Astrocyte (in vitro differentiated cells and primary cell): Measurements from ENCODE around the gene RRP12. TPM values are rescaled to one million over a fixed set of nuclear protein-coding genes. Genes with fewer than 3 reads are reported as not detected.

Source experiments
- DNase-seq: peaks from one replicate; pipeline ENCODE4 v3.0.0-alpha.2; 2010; ENCODE audit warnings: low read depth
- FAIRE-seq: peaks from 2 replicates; lab custom pipeline; 2011; peaks lifted over from hg19 to GRCh38; lab: Jason Lieb, UNC
- H2AFZ ChIP-seq: 2 replicates; pipeline ENCODE4 v1.6.0; 2012; ENCODE audit warnings: low read depth, low read length, inconsistent platforms
- H3K27ac ChIP-seq: 2 replicates; pipeline ENCODE4 v1.5.1; 2011; ENCODE audit warnings: low read depth, low read length, inconsistent platforms
- H3K27me3 ChIP-seq: 2 replicates; pipeline ENCODE4 v1.6.0; 2011; ENCODE audit warnings: low read length, inconsistent platforms; ENCODE audit not compliant: insufficient read depth
- H3K36me3 ChIP-seq: 2 replicates; pipeline ENCODE4 v1.5.1; 2011; ENCODE audit warnings: low read length, inconsistent platforms; ENCODE audit not compliant: insufficient read depth
- H3K4me1 ChIP-seq: 2 replicates; pipeline ENCODE4 v1.5.1; 2011; ENCODE audit warnings: low read length, inconsistent platforms; ENCODE audit not compliant: insufficient read depth
- H3K4me2 ChIP-seq: 2 replicates; pipeline ENCODE4 v1.6.0; 2012; ENCODE audit warnings: low read length, inconsistent platforms
- H3K4me3 ChIP-seq: 2 replicates; pipeline ENCODE4 v1.5.1; 2011; ENCODE audit warnings: low read depth, mild to moderate bottlenecking, low read length, inconsistent platforms; ENCODE audit not compliant: insufficient read depth
- H3K79me2 ChIP-seq: 2 replicates; pipeline ENCODE4 v1.6.0; 2012; ENCODE audit warnings: mild to moderate bottlenecking, low read length, inconsistent platforms; ENCODE audit not compliant: insufficient read depth
- H3K9ac ChIP-seq: 2 replicates; pipeline ENCODE4 v1.6.0; 2012; ENCODE audit warnings: mild to moderate bottlenecking, low read length, inconsistent platforms
- H3K9me3 ChIP-seq: 2 replicates; pipeline ENCODE4 v1.5.1; 2012; ENCODE audit warnings: low read depth, mild to moderate bottlenecking, low read length, inconsistent platforms; ENCODE audit not compliant: insufficient read depth
- H4K20me1 ChIP-seq: 2 replicates; pipeline ENCODE4 v1.6.0; 2012; ENCODE audit warnings: low read length, inconsistent platforms; ENCODE audit not compliant: insufficient read depth
- H3K27ac Mint-ChIP-seq: one replicate; pipeline ENCODE4 v1.8.0; 2021; ENCODE audit warnings: mild to moderate bottlenecking, mixed read lengths; ENCODE audit not compliant: unreplicated experiment
- H3K27me3 Mint-ChIP-seq: one replicate; pipeline ENCODE4 v1.8.0; 2021; ENCODE audit warnings: low read depth, mixed read lengths; ENCODE audit not compliant: unreplicated experiment
- H3K36me3 Mint-ChIP-seq: one replicate; pipeline ENCODE4 v1.8.0; 2021; ENCODE audit warnings: low read depth, mixed read lengths; ENCODE audit not compliant: unreplicated experiment
- H3K4me1 Mint-ChIP-seq: one replicate; pipeline ENCODE4 v1.8.0; 2021; ENCODE audit warnings: low read depth, mixed read lengths; ENCODE audit not compliant: unreplicated experiment
- H3K4me3 Mint-ChIP-seq: one replicate; pipeline ENCODE4 v1.8.0; 2021; ENCODE audit warnings: mild to moderate bottlenecking, moderate library complexity, mixed read lengths; ENCODE audit not compliant: unreplicated experiment
- H3K9me3 Mint-ChIP-seq: one replicate; pipeline ENCODE4 v1.8.0; 2021; ENCODE audit warnings: mild to moderate bottlenecking, mixed read lengths; ENCODE audit not compliant: unreplicated experiment
- CTCF ChIP-seq: IDR thresholded peaks from 2 replicates; pipeline ENCODE4 v1.5.1; 2011; ENCODE audit warnings: low read depth, mild to moderate bottlenecking, inconsistent platforms, low read length, moderate library complexity; ENCODE audit not compliant: insufficient read depth
- EZH2 ChIP-seq: IDR thresholded peaks from 2 replicates; pipeline ENCODE4 v1.6.1; 2012; ENCODE audit warnings: mild to moderate bottlenecking, low read length, inconsistent platforms; ENCODE audit not compliant: insufficient read depth
- total RNA-seq: library from RNA; stranded (reverse); gene quantifications from 2 replicates; pipeline ENCODE4 v1.2.1, GENCODE V29; 2021

The RRP12 gene
- total RNA-seq, 1 donor from 2014 or later, result 52.1 TPM

GRCh38 chr10:97384641-97385040 lies 16.5 kb downstream of the RRP12 start:
- Mint-ChIP-seq H3K4me1 (peaks cover under 1% of the 10 kb centered on the region), H3K4me3 (no peak overlapping the region), H3K27ac (no peak overlapping the region), H3K27me3 (no peaks in the 10 kb centered on the region), H3K9me3 (no peaks in the 10 kb centered on the region), H3K36me3 (peaks cover 8% of the 10 kb centered on the region)
- FAIRE-seq, result no peak
- TF ChIP-seq EZH2 (no peak), CTCF (no peak)
- no peaks in the 10 kb centered on the region for H3K27me3 ChIP-seq
- H4K20me1 ChIP-seq, result no peaks in the 10 kb centered on the region
- H3K9ac ChIP-seq, result no peak overlapping the region
- peaks cover 16% of the 10 kb centered on the region for H3K36me3 ChIP-seq
- no peak overlapping the region for H3K4me2 ChIP-seq
- DNase-seq, result no peak
- H3K4me1 ChIP-seq, result no peaks in the 10 kb centered on the region
- H2AFZ ChIP-seq, result no peak overlapping the region
- no peaks in the 10 kb centered on the region for H3K9me3 ChIP-seq
- H3K79me2 ChIP-seq, result no peaks in the 10 kb centered on the region
- H3K4me3 ChIP-seq, result no peak overlapping the region
- no peak overlapping the region for H3K27ac ChIP-seq

GRCh38 chr10:97384156-97384555 lies 17.0 kb downstream of the RRP12 start:
- TF ChIP-seq EZH2 (no peak), CTCF (no peak)
- no peak overlapping the region for H3K9ac ChIP-seq
- no peaks in the 10 kb centered on the region for H3K9me3 ChIP-seq
- Mint-ChIP-seq H3K27ac (no peak overlapping the region), H3K27me3 (no peaks in the 10 kb centered on the region), H3K36me3 (peaks cover 8% of the 10 kb centered on the region), H3K4me1 (peaks cover 3% of the 10 kb centered on the region), H3K4me3 (no peak overlapping the region), H3K9me3 (no peaks in the 10 kb centered on the region)
- H3K4me1 ChIP-seq, result no peaks in the 10 kb centered on the region
- no peak overlapping the region for H3K27ac ChIP-seq
- no peaks in the 10 kb centered on the region for H3K79me2 ChIP-seq
- no peak overlapping the region for H2AFZ ChIP-seq
- H3K36me3 ChIP-seq, result peaks cover 15% of the 10 kb centered on the region
- no peaks in the 10 kb centered on the region for H3K27me3 ChIP-seq
- no peak overlapping the region for H3K4me3 ChIP-seq
- DNase-seq (no peak), FAIRE-seq (no peak)
- H3K4me2 ChIP-seq, result no peak overlapping the region
- no peaks in the 10 kb centered on the region for H4K20me1 ChIP-seq

GRCh38 chr10:97383159-97383558 lies 18.0 kb downstream of the RRP12 start:
- no peak overlapping the region for H3K27ac ChIP-seq
- Mint-ChIP-seq H3K36me3 (peaks cover 4% of the 10 kb centered on the region), H3K4me1 (peaks cover 3% of the 10 kb centered on the region), H3K27ac (no peak overlapping the region), H3K4me3 (no peak overlapping the region), H3K27me3 (no peaks in the 10 kb centered on the region), H3K9me3 (no peaks in the 10 kb centered on the region)
- H3K9me3 ChIP-seq, result no peaks in the 10 kb centered on the region
- no peaks in the 10 kb centered on the region for H3K79me2 ChIP-seq
- no peak overlapping the region for H3K9ac ChIP-seq
- no peak overlapping the region for H3K4me2 ChIP-seq
- DNase-seq (no peak), FAIRE-seq (no peak)
- H3K4me1 ChIP-seq, result no peaks in the 10 kb centered on the region
- no peak for TF ChIP-seq EZH2
- no peak for TF ChIP-seq CTCF
- no peak overlapping the region for H3K4me3 ChIP-seq
- H4K20me1 ChIP-seq, result no peaks in the 10 kb centered on the region
- H2AFZ ChIP-seq, result no peak overlapping the region
- no peaks in the 10 kb centered on the region for H3K27me3 ChIP-seq
- H3K36me3 ChIP-seq, result peaks cover 16% of the 10 kb centered on the region
